SU-DHL-6 (cell line): ENCODE results near the gene CHURC1.

Source experiments
- H2AFZ ChIP-seq: fragments of 200-600 bp; sonication (generic); 2 replicates; pipeline ENCODE4 v1.6.1; 2014; ENCODE audit warnings: low read depth, mild to moderate bottlenecking, moderate library complexity, mixed read lengths, antibody characterized with exemption, low read length; ENCODE audit not compliant: severe bottlenecking
- H3F3A ChIP-seq: fragments of 200-600 bp; shearing (Covaris generic); 2 replicates; pipeline ENCODE4 v1.6.0; 2016; ENCODE audit warnings: antibody characterized with exemption, mild to moderate bottlenecking; ENCODE audit not compliant: insufficient read depth
- H3K27ac ChIP-seq: fragments of 200-600 bp; sonication (generic); 2 replicates; pipeline ENCODE4 v1.5.1; 2016; ENCODE audit warnings: low read depth, mild to moderate bottlenecking, low read length, moderate library complexity, mixed read lengths
- H3K27me3 ChIP-seq: fragments of 200-600 bp; sonication (generic), shearing (Covaris generic); 2 replicates; pipeline ENCODE4 v1.6.0; 2014; ENCODE audit warnings: mild to moderate bottlenecking, low read length
- H3K36me3 ChIP-seq: fragments of 200-600 bp; sonication (generic); 2 replicates; pipeline ENCODE4 v1.6.1; 2014; ENCODE audit warnings: mild to moderate bottlenecking, low read length, mixed read lengths
- H3K4me2 ChIP-seq: fragments of 300-600, 200-600 bp; shearing (Covaris generic), sonication (generic); 2 replicates; pipeline ENCODE4 v1.6.0; 2014; ENCODE audit warnings: low read length, low read depth, mild to moderate bottlenecking; ENCODE audit not compliant: poor library complexity, severe bottlenecking
- H3K4me3 ChIP-seq: fragments of 200-600 bp; sonication (generic); 2 replicates; pipeline ENCODE4 v1.5.1; 2014; ENCODE audit warnings: antibody characterized with exemption, low read length, mild to moderate bottlenecking, mixed read lengths; ENCODE audit not compliant: insufficient read depth, poor library complexity, severe bottlenecking
- H3K79me2 ChIP-seq: fragments of 200-600 bp; sonication (generic); 2 replicates; pipeline ENCODE4 v1.6.1; 2014; ENCODE audit warnings: mild to moderate bottlenecking, low read length, moderate library complexity; ENCODE audit not compliant: insufficient read depth
- H3K9ac ChIP-seq: fragments of 200-600 bp; sonication (generic); 2 replicates; pipeline ENCODE4 v1.7.0; 2014; ENCODE audit warnings: mild to moderate bottlenecking, low read length
- H3K9me2 ChIP-seq: fragments of 200-600 bp; sonication (generic); replicated peaks from 2 replicates; pipeline ENCODE4 v1.6.1; 2014; ENCODE audit warnings: low read length; ENCODE audit not compliant: insufficient read depth
- H3K9me3 ChIP-seq: fragments of 200-600 bp; sonication (generic); 2 replicates; pipeline ENCODE4 v1.6.1; 2014; ENCODE audit warnings: low read length, mixed read lengths; ENCODE audit not compliant: insufficient read depth
- H4K20me1 ChIP-seq: fragments of 200-600 bp; sonication (generic); 2 replicates; pipeline ENCODE4 v1.6.1; 2014; ENCODE audit warnings: low read depth, mild to moderate bottlenecking, antibody characterized with exemption, low read length, moderate library complexity, mixed read lengths
- CTCF ChIP-seq: fragments of 200-600 bp; sonication (generic); IDR thresholded peaks from one replicate; pipeline ENCODE4 v1.5.1; 2017; ENCODE audit warnings: antibody characterized with exemption, mild to moderate bottlenecking, low read length, moderate library complexity; ENCODE audit not compliant: insufficient read depth, poor library complexity, severe bottlenecking
- EZH2phosphoT487 ChIP-seq: fragments of 200-600 bp; sonication (generic), shearing (Covaris generic); conservative IDR thresholded peaks from 2 replicates; pipeline ENCODE4 v1.6.1; 2018; ENCODE audit warnings: mild to moderate bottlenecking, antibody characterized with exemption, low read length, moderate library complexity, mixed read lengths

The CHURC1 gene

DNA sequence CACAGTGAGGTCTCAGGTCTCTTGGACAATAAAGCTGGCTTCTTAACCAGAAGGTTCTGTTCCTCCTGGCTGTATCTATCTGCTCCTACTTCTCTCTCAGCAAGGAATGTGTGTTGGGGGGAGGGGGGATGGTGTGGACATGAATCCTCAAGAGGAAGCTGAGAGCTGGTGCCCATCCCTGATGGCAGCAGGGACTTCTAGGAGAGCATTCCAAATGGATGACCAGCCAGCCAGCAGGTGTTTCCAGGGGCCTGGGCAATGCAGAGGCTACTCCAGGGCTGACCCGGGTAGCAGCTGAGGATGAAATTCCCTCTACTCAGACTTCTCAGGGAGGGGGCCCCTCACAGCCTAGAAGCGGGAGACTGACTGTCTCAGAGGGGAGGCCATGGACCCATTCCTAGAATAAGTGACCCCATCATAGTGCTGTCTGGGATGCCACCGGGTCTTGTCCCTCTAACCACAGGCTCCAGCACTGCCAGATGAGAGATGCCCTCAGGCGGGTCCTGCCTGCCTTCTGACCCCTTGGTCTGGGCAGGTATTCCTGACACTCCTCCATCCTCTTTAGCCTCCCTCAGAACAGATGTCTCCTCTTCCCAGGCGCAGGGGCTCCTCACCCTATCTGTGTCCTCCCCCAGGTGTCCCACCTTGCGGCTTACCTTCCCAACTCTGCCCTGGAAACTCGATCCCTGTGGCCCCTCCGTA is 56.7 kb downstream of the CHURC1 start:
- Histone ChIP-seq H3K9me2 (no peaks in the 10 kb centered on the region), H2AFZ (no peak overlapping the region), H3K4me3 (no peak overlapping the region), H3K9me3 (no peaks in the 10 kb centered on the region), H3F3A (no peaks in the 10 kb centered on the region), H4K20me1 (no peaks in the 10 kb centered on the region), H3K27ac (no peak overlapping the region), H3K4me2 (no peak overlapping the region), H3K79me2 (no peaks in the 10 kb centered on the region), H3K36me3 (no peaks in the 10 kb centered on the region), H3K27me3 (no peaks in the 10 kb centered on the region), H3K9ac (no peak overlapping the region)
- no peak for TF ChIP-seq EZH2phosphoT487
- no peak for TF ChIP-seq CTCF

DNA sequence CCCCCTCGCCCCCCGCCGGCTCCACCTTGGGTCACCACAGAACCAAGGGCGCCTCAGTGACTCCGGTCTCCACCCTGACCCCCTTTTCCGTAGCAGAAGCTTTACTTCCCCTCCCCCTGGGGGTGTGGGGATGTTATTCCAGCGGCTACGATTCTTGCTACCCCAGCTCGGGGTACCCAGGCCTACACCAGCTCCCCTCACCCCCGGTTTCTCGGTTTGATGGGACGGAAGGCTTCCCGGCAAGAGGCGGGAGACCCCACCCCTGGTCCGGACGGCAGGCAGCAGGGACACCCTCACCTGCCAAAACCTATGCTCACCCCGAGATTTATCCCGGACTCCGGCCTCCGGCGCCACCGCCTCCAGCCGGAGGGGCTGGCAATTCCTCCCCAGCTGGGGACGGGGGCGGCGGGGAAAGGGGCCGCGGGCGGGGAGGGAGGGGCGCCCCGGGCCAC is 57.3 kb downstream of the CHURC1 start:
- Histone ChIP-seq H3K9me3 (no peaks in the 10 kb centered on the region), H3K4me2 (peak overlapping the region; percentile 53), H3K9ac (peak overlapping the region; percentile 43; the same call in 1 of the 2 replicates), H3K9me2 (no peaks in the 10 kb centered on the region), H3K27me3 (no peaks in the 10 kb centered on the region), H3F3A (no peaks in the 10 kb centered on the region), H3K27ac (no peak overlapping the region), H3K79me2 (no peaks in the 10 kb centered on the region), H3K36me3 (no peaks in the 10 kb centered on the region), H2AFZ (no peak overlapping the region), H3K4me3 (peak overlapping the region; percentile 40), H4K20me1 (no peaks in the 10 kb centered on the region)
- TF ChIP-seq EZH2phosphoT487 (no peak), CTCF (no peak)

DNA sequence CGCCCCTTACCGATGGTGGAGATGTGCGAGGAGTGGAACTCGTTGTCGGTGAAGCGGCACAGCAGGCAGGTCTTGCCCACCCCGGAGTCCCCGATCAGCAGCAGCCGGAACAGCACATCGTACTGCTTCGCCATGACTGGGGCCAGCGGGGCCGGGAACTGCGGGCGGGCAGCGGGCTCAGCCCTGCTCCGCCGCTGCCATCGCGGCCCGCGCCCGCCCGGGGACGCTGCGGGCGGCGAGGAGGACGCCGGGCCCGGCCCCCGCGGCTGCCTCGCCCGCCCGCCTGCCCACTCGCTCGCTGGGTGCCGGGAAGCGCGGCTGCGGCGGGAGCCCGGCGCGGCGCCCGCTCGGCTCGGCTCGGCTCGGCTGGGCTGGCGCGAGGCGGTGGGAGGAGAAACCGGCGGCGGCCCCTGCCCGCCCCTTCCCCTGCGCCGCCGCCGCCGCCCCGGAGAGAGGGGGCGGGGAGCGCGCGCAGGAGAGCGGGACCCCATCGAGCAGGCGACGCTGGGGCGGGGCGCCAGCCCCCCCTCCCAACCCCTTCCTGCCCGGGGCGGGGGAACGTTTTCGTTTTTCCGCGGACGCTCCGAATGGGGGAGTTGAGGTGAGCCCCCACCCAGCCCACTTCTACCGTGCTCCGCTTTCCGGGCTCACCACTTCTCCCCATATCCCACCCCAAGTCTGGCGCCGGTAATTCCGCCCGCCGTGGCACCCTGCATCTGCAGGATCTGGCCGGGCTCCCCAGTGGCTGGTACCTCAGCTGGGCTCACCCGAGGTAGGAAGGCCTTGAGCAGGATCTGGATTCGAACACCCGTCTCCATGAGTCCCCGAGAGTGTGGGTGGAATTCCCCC is 57.9 kb downstream of the CHURC1 start, which contains the start of gene RAB15:
Gene RAB15, minus strand, starts transcription at position 394 of the 849 bp plus-strand sequence. Its CDS starts 260 bp downstream, at position 134.
- peak within 1 kb of the TSS; percentile 53 for H3K4me2 ChIP-seq
- no peak within 1 kb of the TSS for H2AFZ ChIP-seq
- no peaks in the 10 kb centered on the region for H3K79me2 ChIP-seq
- no peak for TF ChIP-seq EZH2phosphoT487
- TF ChIP-seq CTCF, result no peak
- no peaks in the 10 kb centered on the region for H3K36me3 ChIP-seq
- H3F3A ChIP-seq, result no peaks in the 10 kb centered on the region
- peak within 1 kb of the TSS; percentile 40 for H3K4me3 ChIP-seq
- H3K9ac ChIP-seq, result peak within 1 kb of the TSS; percentile 43; the same call in 1 of the 2 replicates
- H4K20me1 ChIP-seq, result no peaks in the 10 kb centered on the region
- no peak within 1 kb of the TSS for H3K27ac ChIP-seq
- no peaks in the 10 kb centered on the region for H3K9me3 ChIP-seq
- no peaks in the 10 kb centered on the region for H3K9me2 ChIP-seq
- H3K27me3 ChIP-seq, result no peaks in the 10 kb centered on the region
